Stomach (tissue), 9 donors: Measurements from ENCODE around the gene KCNJ9. TPM values are rescaled to one million over a fixed set of nuclear protein-coding genes. Genes with fewer than 3 reads are reported as not detected.
A peak's percentile ranks its signal among the peaks of the same experiment; 100 is the strongest.

Experiments
- DNase-seq, 2 donors: peaks; one replicate each; pipeline versions ENCODE4 v3.0.0 to v3.0.0-alpha.2; 2013 to 2019
- H3K27ac ChIP-seq, 5 donors: fragments of 200-600 bp in 4 of 5; sonication (generic) in 4 of 5; one replicate each; pipeline ENCODE4 v1.5.1; 2013 to 2019; ENCODE audit warnings: mild to moderate bottlenecking in 1 of 5, moderate library complexity in 1 of 5
- H3K27me3 ChIP-seq, 3 donors: fragments of 200-600 bp; sonication (generic); one replicate each; pipeline ENCODE4 v1.5.1; 2017 to 2019; ENCODE audit warnings: mixed run types in 1 of 3
- H3K36me3 ChIP-seq, 4 donors: fragments of 200-600 bp; sonication (generic); 1 replicate in 3 of 4; 2 replicates in 1 of 4; pipeline ENCODE4 v1.5.1; 2016 to 2019
- H3K4me1 ChIP-seq, 4 donors: fragments of 200-600 bp; sonication (generic); one replicate each; pipeline ENCODE4 v1.5.1; 2016 to 2019
- H3K4me3 ChIP-seq, 4 donors: fragments of 200-600 bp; sonication (generic) in 3 of 4; one replicate each; pipeline ENCODE4 v1.5.1; 2016 to 2019; ENCODE audit warnings: mild to moderate bottlenecking in 1 of 4
- H3K9me3 ChIP-seq, 4 donors: fragments of 200-600 bp; sonication (generic); one replicate each; pipeline ENCODE4 v1.5.1; 2016 to 2019
- EP300 ChIP-seq: sonication (generic); formaldehyde crosslinking; IDR thresholded peaks from one replicate; pipeline ENCODE4 v1.6.1; 2017; ENCODE audit warnings: antibody characterized with exemption
- POLR2A ChIP-seq, 4 donors: fragments of 450-650 bp; IDR thresholded peaks; one replicate each; pipeline ENCODE4 v1.6.1; 2016; ENCODE audit warnings: antibody characterized with exemption in 4 of 4, control low read depth in 2 of 4, mild to moderate bottlenecking in 1 of 4, moderate library complexity in 1 of 4
- POLR2AphosphoS5 ChIP-seq, 3 donors: sonication (generic); formaldehyde crosslinking; IDR thresholded peaks; one replicate each; pipeline ENCODE4 v1.6.1; 2016; ENCODE audit warnings: antibody characterized with exemption in 3 of 3
- WGBS, 5 donors: extraction: QIAGEN DNeasy Blood & Tissue Kit in 3 of 5; methylation state at CpG; one replicate each; pipeline versions ENCODE4 v1.1.5 to v1.1.7; 2013 to 2018; 5-methylcytosine and 5-hydroxymethylcytosine counted together
- intact Hi-C: fragments of 100-400 bp; cut with DNase I; formaldehyde crosslinking; loops from one replicate; pipeline ENCODE4 v1.15.1; 2023; ENCODE audit warnings: low total_unique reads
- polyA plus RNA-seq, 3 donors: library from polyadenylated mRNA; stranded (reverse); fragments of 200-250 nt; gene quantifications; one replicate each; pipeline ENCODE4 v1.2.3, GENCODE V29; 2013
- total RNA-seq, 5 donors: library from RNA; depleted of rRNA; stranded (reverse); fragments of >200 nt; gene quantifications; one replicate each; pipeline versions ENCODE4 v1.1.0 to v1.2.3, GENCODE V29; 2014 to 2016
- TF ChIP-seq, protein P1 (sequence below), 7 experiments: fragments of 450-650 bp in 4 of 7; fragments of 200-600 bp in 3 of 7; sonication (generic) in 3 of 7; IDR thresholded peaks; one replicate each; pipeline ENCODE4 v1.5.1; 2016 to 2019; ENCODE audit warnings: antibody characterized with exemption in 7 of 7, control low read depth in 2 of 7, mild to moderate bottlenecking in 1 of 7
- donor health status: healthy with polysubstance abuse.
- donor health status: Bipolar disorder and iron deficiency.
- donor health status: healthy.

The KCNJ9 gene
- total and polyA plus RNA-seq, 8 donors: 0.03 to 0.87 (median 0.06) TPM; not detected in 5

DNA sequence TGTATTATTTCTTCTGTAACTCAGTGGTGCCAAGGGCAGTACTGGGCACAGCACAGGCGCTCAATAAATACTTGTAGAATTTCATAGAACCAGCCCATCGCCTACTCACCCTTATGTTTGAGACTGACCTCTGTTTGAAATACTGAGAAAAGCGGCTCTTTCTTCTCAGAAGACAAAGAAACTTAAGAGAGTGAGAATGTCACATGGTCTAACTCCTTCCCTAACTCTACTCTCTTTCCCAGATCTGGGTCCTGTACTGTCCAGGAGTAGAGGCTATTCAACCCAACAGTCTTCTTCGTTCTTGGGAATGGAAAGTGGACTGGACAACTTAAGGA, 12.9 kb downstream of the KCNJ9 start:
- no peak overlapping the region for H3K27ac ChIP-seq
- TF ChIP-seq POLR2A (IDR thresholded peaks at IDR 0.05): no peak
- TF ChIP-seq POLR2AphosphoS5 (IDR thresholded peaks at IDR 0.05): no peak
- TF ChIP-seq, protein P1, sequence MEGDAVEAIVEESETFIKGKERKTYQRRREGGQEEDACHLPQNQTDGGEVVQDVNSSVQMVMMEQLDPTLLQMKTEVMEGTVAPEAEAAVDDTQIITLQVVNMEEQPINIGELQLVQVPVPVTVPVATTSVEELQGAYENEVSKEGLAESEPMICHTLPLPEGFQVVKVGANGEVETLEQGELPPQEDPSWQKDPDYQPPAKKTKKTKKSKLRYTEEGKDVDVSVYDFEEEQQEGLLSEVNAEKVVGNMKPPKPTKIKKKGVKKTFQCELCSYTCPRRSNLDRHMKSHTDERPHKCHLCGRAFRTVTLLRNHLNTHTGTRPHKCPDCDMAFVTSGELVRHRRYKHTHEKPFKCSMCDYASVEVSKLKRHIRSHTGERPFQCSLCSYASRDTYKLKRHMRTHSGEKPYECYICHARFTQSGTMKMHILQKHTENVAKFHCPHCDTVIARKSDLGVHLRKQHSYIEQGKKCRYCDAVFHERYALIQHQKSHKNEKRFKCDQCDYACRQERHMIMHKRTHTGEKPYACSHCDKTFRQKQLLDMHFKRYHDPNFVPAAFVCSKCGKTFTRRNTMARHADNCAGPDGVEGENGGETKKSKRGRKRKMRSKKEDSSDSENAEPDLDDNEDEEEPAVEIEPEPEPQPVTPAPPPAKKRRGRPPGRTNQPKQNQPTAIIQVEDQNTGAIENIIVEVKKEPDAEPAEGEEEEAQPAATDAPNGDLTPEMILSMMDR (IDR thresholded peaks at IDR 0.05): no peak
- no peak for TF ChIP-seq EP300
- DNase-seq: no peak
- no peaks in the 10 kb centered on the region for H3K9me3 ChIP-seq
- no peaks in the 10 kb centered on the region for H3K27me3 ChIP-seq
- no peak overlapping the region for H3K4me3 ChIP-seq
- intact Hi-C loops: no loop called here
- 62 to 72% (median 65%) methylated on average over 4 of the region's 4 CpGs for WGBS, 5 donors
- peaks cover 18 to 61% (median 60%) of the 10 kb centered on the region in 4 donors for H3K36me3 ChIP-seq
- peaks cover 18 to 49% (median 36%) of the 10 kb centered on the region in 4 donors for H3K4me1 ChIP-seq

DNA sequence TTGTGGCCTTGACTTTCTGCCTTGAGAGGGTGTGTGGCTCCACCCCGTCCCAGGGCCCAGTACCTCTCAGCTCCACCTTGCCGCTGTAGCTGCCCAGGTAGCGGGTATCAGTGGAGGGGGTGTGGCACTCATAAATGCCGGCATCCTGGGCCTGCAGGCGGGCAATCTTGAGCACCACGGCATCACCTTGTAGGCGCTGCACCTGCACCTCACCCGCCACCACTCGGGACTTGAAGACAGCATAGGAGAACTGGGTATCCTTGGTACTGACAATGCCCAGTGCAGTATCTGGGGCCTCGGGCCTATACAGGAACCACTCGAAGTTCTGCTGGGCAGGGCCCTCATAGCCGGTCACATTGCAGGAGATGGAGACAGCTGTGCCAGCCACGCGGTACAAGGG, 13.5 kb downstream of the KCNJ9 start:
- Histone ChIP-seq H3K27me3 (no peaks in the 10 kb centered on the region), H3K27ac (no peak overlapping the region), H3K9me3 (no peaks in the 10 kb centered on the region), H3K36me3 (peaks cover 18 to 55% (median 54%) of the 10 kb centered on the region in 4 donors), H3K4me3 (no peak overlapping the region), H3K4me1 (peaks cover 18 to 54% (median 41%) of the 10 kb centered on the region in 4 donors)
- TF ChIP-seq POLR2A (IDR thresholded peaks at IDR 0.05): no peak
- no peak for TF ChIP-seq POLR2AphosphoS5 (IDR thresholded peaks at IDR 0.05)
- no peak for TF ChIP-seq EP300
- TF ChIP-seq, protein P1 (IDR thresholded peaks at IDR 0.05): no peak
- intact Hi-C loops: no loop called here
- WGBS, 5 donors: 91 to 95% (median 92%) methylated on average over 10 to 14 of the region's 14 CpGs
- DNase-seq: no peak

DNA sequence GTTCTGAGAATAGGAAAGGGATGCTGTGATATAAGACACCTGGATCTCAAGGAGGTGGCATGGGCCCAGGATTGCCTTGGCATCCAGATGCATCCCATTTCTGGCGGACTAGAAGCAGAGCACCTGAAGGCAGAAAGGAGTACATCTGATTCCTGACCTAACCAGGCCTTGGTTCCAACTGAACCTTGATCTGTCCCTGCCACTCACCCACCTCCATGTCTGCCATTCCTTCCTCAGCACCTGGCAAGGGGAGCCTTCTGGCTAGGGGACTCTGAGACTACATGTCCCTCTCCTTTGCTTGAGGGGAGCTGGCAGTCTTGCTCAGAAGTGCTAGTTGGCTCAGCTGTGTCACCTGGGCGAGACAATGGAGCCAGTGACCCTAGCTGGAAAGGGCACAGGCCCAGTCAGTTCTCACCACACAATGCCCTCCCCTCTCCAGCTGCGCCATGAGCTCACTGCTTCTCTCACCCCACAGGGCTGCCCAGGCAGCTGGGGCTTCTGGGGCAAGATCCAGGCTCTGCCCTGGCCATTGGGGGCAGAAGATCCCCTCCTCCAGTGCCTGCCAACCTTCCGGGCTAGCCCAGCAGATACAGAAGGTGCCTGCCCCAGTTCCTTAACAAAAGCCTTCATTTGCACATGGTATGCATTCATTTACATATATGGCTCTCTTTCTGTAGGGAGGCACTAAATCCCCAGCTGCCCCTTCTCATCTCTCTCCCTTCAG, 14.2 kb downstream of the KCNJ9 start:
- DNase-seq: no peak
- intact Hi-C loops: no loop called here
- no peak overlapping the region for H3K4me3 ChIP-seq
- H3K36me3 ChIP-seq: peaks cover 16 to 48% (median 47%) of the 10 kb centered on the region in 4 donors
- WGBS, 5 donors: 74 to 93% (median 83%) methylated on average over 2 to 4 of the region's 4 CpGs
- H3K4me1 ChIP-seq: peaks cover 18 to 56% (median 44%) of the 10 kb centered on the region in 4 donors
- H3K9me3 ChIP-seq: no peaks in the 10 kb centered on the region
- peak overlapping the region in 2 of 5 donors; percentile 4 to 97 for H3K27ac ChIP-seq
- no peaks in the 10 kb centered on the region for H3K27me3 ChIP-seq
- TF ChIP-seq EP300: no peak
- no peak for TF ChIP-seq POLR2AphosphoS5 (IDR thresholded peaks at IDR 0.05)
- TF ChIP-seq POLR2A (IDR thresholded peaks at IDR 0.05): no peak
- TF ChIP-seq, protein P1 (IDR thresholded peaks at IDR 0.05): no peak

- no peak for DNase-seq
- Histone ChIP-seq H3K27me3 (no peaks in the 10 kb centered on the region), H3K36me3 (peaks cover 9 to 38% (median 37%) of the 10 kb centered on the region in 4 donors), H3K27ac (peak overlapping the region in 3 of 5 donors; percentile 16 to 97 (median 93)), H3K4me3 (peak overlapping the region in 1 of 4 donors; percentile 77), H3K9me3 (no peaks in the 10 kb centered on the region), H3K4me1 (peaks cover 23 to 66% (median 52%) of the 10 kb centered on the region in 4 donors)
- WGBS, 5 donors: 71 to 80% (median 73%) methylated on average over 3 to 4 of the region's 4 CpGs
- no peak for TF ChIP-seq EP300
- TF ChIP-seq, protein P1 (IDR thresholded peaks at IDR 0.05): no peak
- TF ChIP-seq POLR2AphosphoS5 (IDR thresholded peaks at IDR 0.05): no peak
- TF ChIP-seq POLR2A (IDR thresholded peaks at IDR 0.05): no peak
- intact Hi-C loops: no loop called here
These were observed 15.2 kb downstream of the KCNJ9 start for GRCh38 chr1:160096274-160097116.
